ENCODE data around the gene QTRT2.

The QTRT2 gene

DNA sequence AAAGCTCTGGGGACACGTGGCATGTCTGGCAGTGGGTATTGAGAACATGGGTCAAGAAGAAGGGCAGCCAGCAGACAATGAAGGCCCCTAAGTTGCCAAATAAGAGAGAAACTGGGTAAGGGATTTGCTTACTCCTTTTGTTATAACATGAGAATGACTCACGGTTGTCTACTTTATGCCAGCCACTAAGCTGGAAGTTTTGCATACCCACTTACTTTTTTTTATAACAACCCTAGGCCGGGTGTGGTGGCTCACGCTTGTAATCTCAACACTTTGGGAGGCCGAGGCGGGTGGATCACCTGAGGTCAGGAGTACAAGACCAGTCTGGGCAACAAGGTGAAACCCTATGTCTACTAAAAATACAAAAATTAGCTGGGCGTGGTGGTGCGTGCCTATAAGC lies 72.3 kb downstream of the QTRT2 start (continued):
- TF ChIP-seq, protein P1, sequence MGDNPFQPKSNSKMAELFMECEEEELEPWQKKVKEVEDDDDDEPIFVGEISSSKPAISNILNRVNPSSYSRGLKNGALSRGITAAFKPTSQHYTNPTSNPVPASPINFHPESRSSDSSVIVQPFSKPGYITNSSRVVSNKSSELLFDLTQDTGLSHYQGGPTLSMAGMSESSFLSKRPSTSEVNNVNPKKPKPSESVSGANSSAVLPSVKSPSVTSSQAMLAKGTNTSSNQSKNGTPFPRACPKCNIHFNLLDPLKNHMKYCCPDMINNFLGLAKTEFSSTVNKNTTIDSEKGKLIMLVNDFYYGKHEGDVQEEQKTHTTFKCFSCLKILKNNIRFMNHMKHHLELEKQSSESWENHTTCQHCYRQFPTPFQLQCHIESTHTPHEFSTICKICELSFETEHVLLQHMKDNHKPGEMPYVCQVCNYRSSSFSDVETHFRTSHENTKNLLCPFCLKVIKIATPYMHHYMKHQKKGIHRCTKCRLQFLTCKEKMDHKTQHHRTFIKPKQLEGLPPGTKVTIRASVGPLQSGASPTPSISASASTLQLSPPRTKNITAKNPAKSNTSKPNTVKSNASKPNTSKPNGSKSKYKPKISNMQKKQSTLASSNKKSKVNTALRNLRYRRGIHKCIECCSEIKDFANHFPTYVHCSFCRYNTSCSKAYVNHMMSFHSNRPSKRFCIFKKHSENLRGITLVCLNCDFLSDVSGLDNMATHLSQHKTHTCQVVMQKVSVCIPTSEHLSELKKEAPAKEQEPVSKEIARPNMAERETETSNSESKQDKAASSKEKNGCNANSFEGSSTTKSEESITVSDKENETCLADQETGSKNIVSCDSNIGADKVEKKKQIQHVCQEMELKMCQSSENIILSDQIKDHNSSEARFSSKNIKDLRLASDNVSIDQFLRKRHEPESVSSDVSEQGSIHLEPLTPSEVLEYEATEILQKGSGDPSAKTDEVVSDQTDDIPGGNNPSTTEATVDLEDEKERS (tag by site-specific recombination; IDR thresholded peaks at IDR 0.05), result no peak
- TF ChIP-seq SP7 (tag by site-specific recombination; IDR thresholded peaks at IDR 0.05), result no peak
- TF ChIP-seq, protein P2, sequence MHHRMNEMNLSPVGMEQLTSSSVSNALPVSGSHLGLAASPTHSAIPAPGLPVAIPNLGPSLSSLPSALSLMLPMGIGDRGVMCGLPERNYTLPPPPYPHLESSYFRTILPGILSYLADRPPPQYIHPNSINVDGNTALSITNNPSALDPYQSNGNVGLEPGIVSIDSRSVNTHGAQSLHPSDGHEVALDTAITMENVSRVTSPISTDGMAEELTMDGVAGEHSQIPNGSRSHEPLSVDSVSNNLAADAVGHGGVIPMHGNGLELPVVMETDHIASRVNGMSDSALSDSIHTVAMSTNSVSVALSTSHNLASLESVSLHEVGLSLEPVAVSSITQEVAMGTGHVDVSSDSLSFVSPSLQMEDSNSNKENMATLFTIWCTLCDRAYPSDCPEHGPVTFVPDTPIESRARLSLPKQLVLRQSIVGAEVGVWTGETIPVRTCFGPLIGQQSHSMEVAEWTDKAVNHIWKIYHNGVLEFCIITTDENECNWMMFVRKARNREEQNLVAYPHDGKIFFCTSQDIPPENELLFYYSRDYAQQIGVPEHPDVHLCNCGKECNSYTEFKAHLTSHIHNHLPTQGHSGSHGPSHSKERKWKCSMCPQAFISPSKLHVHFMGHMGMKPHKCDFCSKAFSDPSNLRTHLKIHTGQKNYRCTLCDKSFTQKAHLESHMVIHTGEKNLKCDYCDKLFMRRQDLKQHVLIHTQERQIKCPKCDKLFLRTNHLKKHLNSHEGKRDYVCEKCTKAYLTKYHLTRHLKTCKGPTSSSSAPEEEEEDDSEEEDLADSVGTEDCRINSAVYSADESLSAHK (tag by site-specific recombination; IDR thresholded peaks at IDR 0.05), result no peak
- no peak for TF ChIP-seq ZNF610 (tag by site-specific recombination; IDR thresholded peaks at IDR 0.05; ENCODE audit: borderline replicate concordance)

DNA sequence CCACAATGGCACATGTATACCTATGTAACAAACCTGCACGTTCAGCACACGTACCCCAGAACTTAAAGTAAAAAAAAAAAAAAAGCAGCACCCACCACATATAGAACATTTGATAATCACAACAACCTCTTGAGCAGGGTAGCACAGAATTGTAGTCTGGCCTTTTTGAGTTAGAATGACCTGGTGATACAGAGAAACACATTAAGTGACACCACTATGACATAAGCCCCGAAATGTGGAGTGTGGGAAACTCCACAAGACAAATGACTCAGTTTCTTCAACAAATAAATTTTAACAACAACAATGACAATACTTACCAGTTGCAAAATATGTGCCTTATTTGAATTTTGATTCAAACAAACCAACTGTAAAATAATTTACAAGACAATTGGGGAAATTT lies 76.0 kb downstream of the QTRT2 start:
- TF ChIP-seq ZNF707 (tag by site-specific recombination; IDR thresholded peaks at IDR 0.05) (no peak), WT1 (tag by site-specific recombination; IDR thresholded peaks at IDR 0.05) (no peak), GFI1B (tag by site-specific recombination; IDR thresholded peaks at IDR 0.05) (no peak), ZNF433 (tag by site-specific recombination; IDR thresholded peaks at IDR 0.05; ENCODE audit: low read depth) (no peak), ZNF366 (tag by site-specific recombination; conservative IDR thresholded peaks at IDR 0.05) (no peak), ZFP3 (tag by site-specific recombination; IDR thresholded peaks at IDR 0.05; ENCODE audit: low read depth) (no peak), ZNF626 (tag by site-specific recombination; IDR thresholded peaks at IDR 0.05) (no peak), ZNF555 (tag by site-specific recombination; conservative IDR thresholded peaks at IDR 0.05) (no peak), ZNF394 (tag by site-specific recombination; IDR thresholded peaks at IDR 0.05; ENCODE audit: borderline replicate concordance) (no peak), GLI4 (tag by site-specific recombination; IDR thresholded peaks at IDR 0.05) (no peak), ZNF600 (tag by site-specific recombination; IDR thresholded peaks at IDR 0.05) (no peak)
- TF ChIP-seq, protein P2 (tag by site-specific recombination; IDR thresholded peaks at IDR 0.05), result no peak
- TF ChIP-seq, protein P3, sequence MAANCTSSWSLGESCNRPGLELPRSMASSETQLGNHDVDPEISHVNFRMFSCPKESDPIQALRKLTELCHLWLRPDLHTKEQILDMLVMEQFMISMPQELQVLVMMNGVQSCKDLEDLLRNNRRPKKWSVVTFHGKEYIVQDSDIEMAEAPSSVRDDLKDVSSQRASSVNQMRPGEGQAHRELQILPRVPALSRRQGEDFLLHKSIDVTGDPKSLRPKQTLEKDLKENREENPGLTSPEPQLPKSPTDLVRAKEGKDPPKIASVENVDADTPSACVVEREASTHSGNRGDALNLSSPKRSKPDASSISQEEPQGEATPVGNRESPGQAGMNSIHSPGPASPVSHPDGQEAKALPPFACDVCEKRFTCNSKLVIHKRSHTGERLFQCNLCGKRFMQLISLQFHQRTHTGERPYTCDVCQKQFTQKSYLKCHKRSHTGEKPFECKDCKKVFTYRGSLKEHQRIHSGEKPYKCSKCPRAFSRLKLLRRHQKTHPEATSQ (tag by site-specific recombination; IDR thresholded peaks at IDR 0.05), result no peak
- H3K9me3 ChIP-seq (ENCODE audit: control insufficient read depth, insufficient read depth, low read depth, low read length), result no peaks in the 10 kb centered on the region
- no peaks in the 10 kb centered on the region for H3K36me3 ChIP-seq (ENCODE audit: control insufficient read depth in 2 of 2, insufficient read depth in 1 of 2, low read length in 2 of 2)
- H3K4me1 ChIP-seq (ENCODE audit: control insufficient read depth, insufficient read depth, low read length), result no peaks in the 10 kb centered on the region
- no peak overlapping the region for H3K4me3 ChIP-seq (ENCODE audit: low read depth, low read length)
- CTCF ChIA-PET, result no interaction called here
- H3K27ac ChIP-seq (ENCODE audit: extremely low read depth, low read depth, low read length), result no peak overlapping the region
- POLR2A ChIA-PET, result no interaction called here
